DND-41 (cell line): ENCODE results near the gene PDE1C.

Source experiments
- CTCF ChIP-seq: IDR thresholded peaks from 2 replicates; pipeline ENCODE4 v1.5.1; 2012; ENCODE audit warnings: borderline replicate concordance, low read length, moderate library complexity, mild to moderate bottlenecking; ENCODE audit not compliant: poor library complexity, severe bottlenecking; ENCODE audit errors: extremely low read depth
- EZH2 ChIP-seq: IDR thresholded peaks from 3 replicates; pipeline ENCODE4 v1.6.1; 2012; ENCODE audit warnings: borderline replicate concordance, low read depth, mild to moderate bottlenecking, moderate library complexity, low read length, inconsistent platforms; ENCODE audit not compliant: severe bottlenecking

GRCh38 chr7:31776616-31777015, 293.6 kb downstream of the PDE1C start:
- no peak for TF ChIP-seq CTCF
- no peak for TF ChIP-seq EZH2
